Testis (tissue), 3 donors: ENCODE data around the gene NRXN3. TPM values are rescaled to one million over a fixed set of nuclear protein-coding genes. Genes with fewer than 3 reads are reported as not detected.

ENCODE experiments used
- DNase-seq: peaks from one replicate; pipeline ENCODE4 v3.0.0-alpha.2; 2019
- H3K27ac ChIP-seq, 2 donors: fragments of 200-600 bp; sonication (generic); one replicate each; pipeline ENCODE4 v1.5.1; 2019
- H3K27me3 ChIP-seq: fragments of 200-600 bp; sonication (generic); one replicate; pipeline ENCODE4 v1.5.1; 2019
- H3K36me3 ChIP-seq: fragments of 200-600 bp; sonication (generic); one replicate; pipeline ENCODE4 v1.5.1; 2017; ENCODE audit warnings: low read depth; ENCODE audit errors: missing control alignments
- H3K4me1 ChIP-seq: fragments of 200-600 bp; sonication (generic); one replicate; pipeline ENCODE4 v1.5.1; 2019
- H3K4me3 ChIP-seq, 2 donors: fragments of 200-600 bp; sonication (generic); one replicate each; pipeline ENCODE4 v1.5.1; 2017 to 2019
- H3K9me3 ChIP-seq: fragments of 200-600 bp; sonication (generic); one replicate; pipeline ENCODE4 v1.5.1; 2017
- POLR2A ChIP-seq: fragments of 450-650 bp; IDR thresholded peaks from one replicate; pipeline ENCODE4 v1.6.1; 2017; ENCODE audit warnings: antibody characterized with exemption, mild to moderate bottlenecking, moderate library complexity
- WGBS, 2 donors: methylation state at CpG; one replicate each; pipeline ENCODE4 v1.1.5; 2018; 5-methylcytosine and 5-hydroxymethylcytosine counted together
- intact Hi-C: fragments of 100-400 bp; cut with DNase I; formaldehyde crosslinking; loops from one replicate; pipeline ENCODE4 v1.15.1; 2023; ENCODE audit warnings: low total_unique reads
- polyA plus RNA-seq: library from polyadenylated mRNA; stranded (reverse); fragments of 350-450 nt; fragmentation: Illumina TruSeq; extraction: RNeasy Lipid Tissue Mini Kit (QIAGEN cat#74804); gene quantifications from one replicate; pipeline ENCODE4 v1.2.3, GENCODE V29; 2014; ENCODE audit warnings: low read depth, low replicate concordance; ENCODE audit not compliant: insufficient read depth
- total RNA-seq, 2 donors: library from RNA; depleted of rRNA; stranded (reverse); fragments of >200 nt; gene quantifications; one replicate each; pipeline ENCODE4 v1.2.3, GENCODE V29; 2016
- TF ChIP-seq, protein P1 (sequence below), 3 experiments: fragments of 450-650 bp in 2 of 3; fragments of 200-600 bp in 1 of 3; sonication (generic) in 1 of 3; IDR thresholded peaks; one replicate each; pipeline ENCODE4 v1.5.1; 2016 to 2019; ENCODE audit warnings: antibody characterized with exemption in 3 of 3, mild to moderate bottlenecking in 2 of 3, moderate library complexity in 1 of 3

Gene NRXN3
- total and polyA plus RNA-seq, 3 donors from 2014 or later, result 3.5 to 8.0 (median 3.9) TPM

DNA sequence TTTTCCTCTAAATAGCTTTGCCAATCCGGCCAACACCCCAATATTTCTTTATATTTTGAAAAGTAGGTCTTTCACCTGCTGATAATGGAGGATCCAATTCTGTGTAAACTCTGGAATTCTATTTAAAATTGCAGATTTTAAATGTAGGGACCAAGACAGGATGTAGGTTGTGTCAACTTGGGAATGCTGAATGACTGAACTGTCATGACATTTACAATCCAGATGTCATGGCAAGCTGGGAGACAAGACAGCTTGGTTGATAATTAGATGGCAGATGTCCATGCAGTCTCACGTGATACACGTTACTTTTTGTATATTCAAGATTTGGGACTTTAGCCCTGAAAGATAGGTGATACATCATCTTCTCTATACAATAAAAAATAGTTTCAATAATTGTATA lies 1564.0 kb downstream of the NRXN3 start:
- TF ChIP-seq, protein P1, sequence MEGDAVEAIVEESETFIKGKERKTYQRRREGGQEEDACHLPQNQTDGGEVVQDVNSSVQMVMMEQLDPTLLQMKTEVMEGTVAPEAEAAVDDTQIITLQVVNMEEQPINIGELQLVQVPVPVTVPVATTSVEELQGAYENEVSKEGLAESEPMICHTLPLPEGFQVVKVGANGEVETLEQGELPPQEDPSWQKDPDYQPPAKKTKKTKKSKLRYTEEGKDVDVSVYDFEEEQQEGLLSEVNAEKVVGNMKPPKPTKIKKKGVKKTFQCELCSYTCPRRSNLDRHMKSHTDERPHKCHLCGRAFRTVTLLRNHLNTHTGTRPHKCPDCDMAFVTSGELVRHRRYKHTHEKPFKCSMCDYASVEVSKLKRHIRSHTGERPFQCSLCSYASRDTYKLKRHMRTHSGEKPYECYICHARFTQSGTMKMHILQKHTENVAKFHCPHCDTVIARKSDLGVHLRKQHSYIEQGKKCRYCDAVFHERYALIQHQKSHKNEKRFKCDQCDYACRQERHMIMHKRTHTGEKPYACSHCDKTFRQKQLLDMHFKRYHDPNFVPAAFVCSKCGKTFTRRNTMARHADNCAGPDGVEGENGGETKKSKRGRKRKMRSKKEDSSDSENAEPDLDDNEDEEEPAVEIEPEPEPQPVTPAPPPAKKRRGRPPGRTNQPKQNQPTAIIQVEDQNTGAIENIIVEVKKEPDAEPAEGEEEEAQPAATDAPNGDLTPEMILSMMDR (IDR thresholded peaks at IDR 0.05), result no peak
- TF ChIP-seq POLR2A, result no peak
- intact Hi-C loops, result no loop called here
- DNase-seq, result no peak
- Histone ChIP-seq H3K36me3 (no peaks in the 10 kb centered on the region), H3K27me3 (no peaks in the 10 kb centered on the region), H3K4me1 (no peaks in the 10 kb centered on the region), H3K9me3 (no peaks in the 10 kb centered on the region), H3K27ac (no peak overlapping the region), H3K4me3 (no peak overlapping the region)
- WGBS, 2 donors, result 81% methylated on average over 3 of the region's 3 CpGs

DNA sequence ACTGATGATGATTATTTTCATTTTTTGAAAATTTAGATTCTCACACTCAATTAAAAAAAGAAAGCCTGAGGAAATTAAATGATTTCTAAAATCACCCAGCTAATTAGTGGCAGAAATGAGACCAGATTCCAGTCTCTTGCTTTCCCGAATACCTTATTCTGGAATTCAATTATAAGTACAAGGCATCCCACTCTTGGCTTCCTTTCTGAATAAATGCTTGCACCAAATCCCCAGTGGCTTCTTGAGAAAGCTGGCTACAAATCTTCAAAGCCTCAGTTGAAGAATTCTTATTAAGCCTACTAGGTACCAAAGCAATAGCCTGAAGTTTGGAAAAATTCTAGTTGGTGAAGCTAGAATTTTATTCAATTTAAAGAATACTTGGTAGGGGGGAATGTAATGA lies 1564.5 kb downstream of the NRXN3 start:
- Histone ChIP-seq H3K9me3 (no peaks in the 10 kb centered on the region), H3K27me3 (no peaks in the 10 kb centered on the region), H3K4me3 (no peak overlapping the region), H3K27ac (no peak overlapping the region), H3K36me3 (no peaks in the 10 kb centered on the region), H3K4me1 (no peaks in the 10 kb centered on the region)
- TF ChIP-seq, protein P1 (IDR thresholded peaks at IDR 0.05), result no peak
- no peak for TF ChIP-seq POLR2A
- 71 to 77% methylated on average over 1 of the region's 1 CpG for WGBS, 2 donors
- no peak for DNase-seq
- intact Hi-C loops, result no loop called here

DNA sequence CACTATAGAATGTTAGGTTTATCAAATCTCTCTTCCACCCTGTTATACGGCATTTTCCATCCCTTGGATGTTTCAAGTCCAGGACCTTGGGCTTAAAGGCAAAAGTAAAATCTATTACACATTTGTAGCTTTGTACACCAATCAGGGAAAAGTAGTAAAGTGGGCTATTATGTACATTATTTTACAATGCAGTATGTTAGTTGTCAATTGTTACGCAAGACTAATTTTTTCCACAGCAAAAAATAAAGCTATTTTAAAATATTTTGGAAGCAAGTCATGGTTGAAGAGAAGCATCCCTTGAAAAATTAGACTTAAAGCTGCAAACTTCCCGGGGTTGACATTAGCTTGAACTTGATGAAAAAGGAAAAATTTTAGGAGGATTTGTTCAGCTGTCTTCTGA lies 1564.9 kb downstream of the NRXN3 start:
- H3K27ac ChIP-seq, result no peak overlapping the region
- H3K27me3 ChIP-seq, result no peaks in the 10 kb centered on the region
- no peaks in the 10 kb centered on the region for H3K9me3 ChIP-seq
- TF ChIP-seq, protein P1 (IDR thresholded peaks at IDR 0.05), result no peak
- TF ChIP-seq POLR2A, result no peak
- H3K36me3 ChIP-seq, result no peaks in the 10 kb centered on the region
- H3K4me3 ChIP-seq, result no peak overlapping the region
- H3K4me1 ChIP-seq, result no peaks in the 10 kb centered on the region
- intact Hi-C loops, result no loop called here
- DNase-seq, result no peak
- WGBS, 2 donors, result 88 to 94% methylated on average over 3 of the region's 3 CpGs

DNA sequence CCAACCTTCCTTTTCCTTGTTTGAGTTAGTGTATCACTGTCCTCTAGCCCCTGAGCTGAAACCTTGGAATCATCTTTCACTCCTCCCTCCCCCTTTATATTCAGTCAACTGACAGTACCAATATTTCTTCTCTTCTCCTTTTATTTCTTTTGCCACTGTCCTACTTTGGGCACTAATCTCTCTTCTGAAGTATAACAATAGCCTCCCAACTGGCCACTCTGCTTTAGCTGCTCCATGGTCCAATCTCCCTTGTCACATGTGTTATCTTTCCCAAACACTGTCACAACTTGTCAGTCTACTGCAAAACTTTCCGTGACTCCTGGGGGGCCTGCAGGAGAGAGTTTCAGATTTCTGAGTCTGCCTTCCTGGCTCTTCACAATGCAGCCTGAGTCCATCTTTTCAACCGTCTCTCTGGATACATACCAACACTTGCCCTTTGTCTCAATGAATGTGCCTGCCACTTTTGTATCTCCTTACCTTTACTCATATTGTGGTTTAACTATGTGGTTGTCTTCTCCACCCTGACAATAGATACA lies 1570.0 kb downstream of the NRXN3 start:
- intact Hi-C loops, result no loop called here
- TF ChIP-seq POLR2A, result no peak
- TF ChIP-seq, protein P1 (IDR thresholded peaks at IDR 0.05), result no peak
- no peak for DNase-seq
- WGBS, 2 donors, result 52 to 61% methylated on average over 2 of the region's 2 CpGs
- Histone ChIP-seq H3K27me3 (no peaks in the 10 kb centered on the region), H3K4me3 (no peak overlapping the region), H3K9me3 (no peaks in the 10 kb centered on the region), H3K27ac (no peak overlapping the region), H3K36me3 (no peaks in the 10 kb centered on the region), H3K4me1 (no peaks in the 10 kb centered on the region)

DNA sequence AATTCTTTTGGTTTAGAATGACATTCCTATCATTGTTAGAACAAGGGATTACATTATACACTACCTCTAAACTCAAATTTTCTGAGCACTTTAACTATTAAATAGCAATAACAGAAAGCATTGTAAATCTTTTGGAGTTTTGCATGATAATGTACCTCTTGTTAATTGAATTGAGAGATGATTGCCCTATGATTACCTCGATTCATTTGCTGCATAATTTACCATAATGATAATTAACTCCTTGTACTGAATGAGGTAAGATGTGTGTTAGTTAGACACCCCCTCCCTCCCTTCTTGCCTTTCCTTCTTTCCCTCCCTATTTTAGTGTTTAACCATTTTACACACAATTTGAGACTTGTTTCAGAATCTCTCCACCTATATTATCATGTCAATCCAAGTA lies 1572.0 kb downstream of the NRXN3 start:
- intact Hi-C loops, result no loop called here
- Histone ChIP-seq H3K9me3 (no peaks in the 10 kb centered on the region), H3K4me3 (no peak overlapping the region), H3K4me1 (no peaks in the 10 kb centered on the region), H3K27ac (no peak overlapping the region), H3K27me3 (no peaks in the 10 kb centered on the region), H3K36me3 (no peaks in the 10 kb centered on the region)
- 49 to 76% methylated on average over 1 of the region's 1 CpG for WGBS, 2 donors
- no peak for DNase-seq
- TF ChIP-seq, protein P1 (IDR thresholded peaks at IDR 0.05), result no peak
- TF ChIP-seq POLR2A, result no peak
